HK-2 (cell line): Measurements from ENCODE around the gene DCLRE1C.
A peak's percentile ranks its signal among the peaks of the same experiment; 100 is the strongest.
"Not testable (repeated sequence)": the region's sequence is repeated elsewhere in the genome, so short reads cannot be mapped to it uniquely, and the experiment has no call there.

Experiments used
- DNase-seq: peaks from one replicate; pipeline ENCODE4 v3.0.0-alpha.2; 2018; ENCODE audit not compliant: unreplicated experiment

DCLRE1C gene

GRCh38 chr10:14954001-14954770 is at the start of gene DCLRE1C:
Gene DCLRE1C, minus strand, starts transcription at chr10:14954096. Its CDS starts 86 bp downstream, at chr10:14954010.
- DNase-seq = peak; percentile 85

- no peak for DNase-seq
Measured at GRCh38 chr10:14995964-14996565, 42.2 kb upstream of the DCLRE1C start.

- DNase-seq = not testable (repeated sequence)
Measured at GRCh38 chr10:14993500-14994455, 39.9 kb upstream of the DCLRE1C start.

- DNase-seq = not testable (repeated sequence)
Measured at GRCh38 chr10:14992336-14992735, 38.4 kb upstream of the DCLRE1C start.

- DNase-seq = peak; percentile 38
Measured at GRCh38 chr10:14991035-14991749, 37.3 kb upstream of the DCLRE1C start.

GRCh38 chr10:14989552-14989951 is 35.7 kb upstream of the DCLRE1C start:
- not testable (repeated sequence) for DNase-seq

GRCh38 chr10:14982744-14983143 is 28.8 kb upstream of the DCLRE1C start:
- no peak for DNase-seq

GRCh38 chr10:14975672-14976273 is 21.9 kb upstream of the DCLRE1C start:
- DNase-seq = no peak

- not testable (repeated sequence) for DNase-seq
Measured at GRCh38 chr10:14974153-14974998, 20.5 kb upstream of the DCLRE1C start.

- DNase-seq = no peak
Measured at GRCh38 chr10:14971867-14972448, 18.1 kb upstream of the DCLRE1C start.

- no peak for DNase-seq
Measured at GRCh38 chr10:14967897-14968296, 14.0 kb upstream of the DCLRE1C start.

- peak; percentile 89 for DNase-seq
Measured at GRCh38 chr10:14959221-14960057, 5.5 kb upstream of the DCLRE1C start, which contains the start of gene MEIG1. Gene MEIG1, plus strand, starts transcription at chr10:14959388. Its CDS starts 7,081 bp downstream, at chr10:14966469.

GRCh38 chr10:14958872-14959220 is 5.0 kb upstream of the DCLRE1C start:
- no peak for DNase-seq

GRCh38 chr10:14954934-14955333 is 1.0 kb upstream of the DCLRE1C start:
- DNase-seq = no peak

- DNase-seq = no peak
Measured at GRCh38 chr10:14953424-14954000, 384 bp downstream of the DCLRE1C start.

- no peak for DNase-seq
Measured at GRCh38 chr10:14952851-14953423, 959 bp downstream of the DCLRE1C start.

- no peak for DNase-seq
Measured at GRCh38 chr10:14949291-14949690, 4.6 kb downstream of the DCLRE1C start.

- no peak for DNase-seq
Measured at GRCh38 chr10:14947268-14947667, 6.6 kb downstream of the DCLRE1C start.
